ENCODE data around the gene ATP10D. TPM values are rescaled to one million over a fixed set of nuclear protein-coding genes. Genes with fewer than 3 reads are reported as not detected.

The ATP10D gene
- total and polyA plus RNA-seq, 5 donors from 2014 or later: 1.6 to 3.7 (median 2.9) TPM

GRCh38 chr4:47567511-47567910 is 82.4 kb downstream of the ATP10D start:
- H3K9me3 Mint-ChIP-seq: no peaks in the 10 kb centered on the region
- no peak for DNase-seq
- ATAC-seq (ENCODE audit: low read depth in 2 of 2): no peak
- H3K36me3 Mint-ChIP-seq: peaks cover 4% of the 10 kb centered on the region
- peaks cover 0 to 2% (median under 1%) of the 10 kb centered on the region in 4 donors for H3K4me1 Mint-ChIP-seq
- Histone ChIP-seq H3K4me3 (ENCODE audit: low read depth, low read length) (no peak overlapping the region), H3K9me3 (ENCODE audit: control insufficient read depth in 2 of 2, low read length in 2 of 2) (no peaks in the 10 kb centered on the region), H3K4me1 (ENCODE audit: control insufficient read depth, insufficient read depth, low read length, poor library complexity, severe bottlenecking) (no peaks in the 10 kb centered on the region), H3K27me3 (ENCODE audit: control insufficient read depth, insufficient read depth, low read length) (no peaks in the 10 kb centered on the region), H3K36me3 (ENCODE audit: control insufficient read depth, insufficient read depth, low read length) (no peaks in the 10 kb centered on the region), H3K27ac (ENCODE audit: insufficient read depth, low read length, poor library complexity, severe bottlenecking) (no peak overlapping the region)
- no peaks in the 10 kb centered on the region for H3K27me3 Mint-ChIP-seq
- H3K4me3 Mint-ChIP-seq: no peak overlapping the region
- no peak overlapping the region for H3K27ac Mint-ChIP-seq

GRCh38 chr4:47570816-47571215 is 85.7 kb downstream of the ATP10D start:
- Mint-ChIP-seq H3K27me3 (no peaks in the 10 kb centered on the region), H3K27ac (no peak overlapping the region), H3K36me3 (peaks cover 4% of the 10 kb centered on the region), H3K4me1 (no peaks in the 10 kb centered on the region), H3K9me3 (no peaks in the 10 kb centered on the region), H3K4me3 (no peak overlapping the region)
- no peak overlapping the region for H3K27ac ChIP-seq (ENCODE audit: insufficient read depth, low read length, poor library complexity, severe bottlenecking)
- ATAC-seq (ENCODE audit: low read depth in 2 of 2) (no peak), DNase-seq (no peak)
- H3K27me3 ChIP-seq (ENCODE audit: control insufficient read depth, insufficient read depth, low read length): no peaks in the 10 kb centered on the region
- H3K36me3 ChIP-seq (ENCODE audit: control insufficient read depth, insufficient read depth, low read length): no peaks in the 10 kb centered on the region
- no peaks in the 10 kb centered on the region for H3K9me3 ChIP-seq (ENCODE audit: control insufficient read depth in 2 of 2, low read length in 2 of 2)
- H3K4me1 ChIP-seq (ENCODE audit: control insufficient read depth, insufficient read depth, low read length, poor library complexity, severe bottlenecking): no peaks in the 10 kb centered on the region
- H3K4me3 ChIP-seq (ENCODE audit: low read depth, low read length): no peak overlapping the region

DNA sequence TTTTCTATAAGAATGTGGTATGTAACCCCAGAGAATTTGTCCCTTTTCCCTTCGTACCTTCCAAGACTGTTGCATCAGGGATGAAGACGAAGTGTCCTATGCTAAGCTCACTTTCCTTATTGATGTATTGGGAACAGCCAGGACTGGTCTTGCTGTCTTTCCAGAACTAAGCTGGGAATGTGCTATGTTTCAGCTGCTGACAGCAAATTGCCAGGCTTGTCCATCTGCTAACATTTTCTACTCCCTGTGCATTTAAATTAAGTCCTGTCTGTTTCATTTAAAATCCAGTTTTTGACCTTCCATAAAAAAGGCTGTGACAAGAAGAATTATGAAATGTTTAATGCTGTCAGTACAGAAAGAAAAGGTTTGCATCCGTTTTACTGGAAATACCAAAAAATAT is 87.9 kb downstream of the ATP10D start:
- Histone ChIP-seq H3K4me3 (ENCODE audit: low read depth, low read length) (no peak overlapping the region), H3K9me3 (ENCODE audit: control insufficient read depth in 2 of 2, low read length in 2 of 2) (no peaks in the 10 kb centered on the region), H3K36me3 (ENCODE audit: control insufficient read depth, insufficient read depth, low read length) (no peaks in the 10 kb centered on the region), H3K27me3 (ENCODE audit: control insufficient read depth, insufficient read depth, low read length) (no peaks in the 10 kb centered on the region), H3K4me1 (ENCODE audit: control insufficient read depth, insufficient read depth, low read length, poor library complexity, severe bottlenecking) (no peaks in the 10 kb centered on the region), H3K27ac (ENCODE audit: insufficient read depth, low read length, poor library complexity, severe bottlenecking) (no peak overlapping the region)
- Mint-ChIP-seq H3K36me3 (peaks cover 7% of the 10 kb centered on the region), H3K27me3 (no peaks in the 10 kb centered on the region), H3K9me3 (no peaks in the 10 kb centered on the region), H3K4me1 (no peaks in the 10 kb centered on the region), H3K4me3 (no peak overlapping the region), H3K27ac (no peak overlapping the region)
- ATAC-seq (ENCODE audit: low read depth in 2 of 2) (no peak), DNase-seq (no peak)

DNA sequence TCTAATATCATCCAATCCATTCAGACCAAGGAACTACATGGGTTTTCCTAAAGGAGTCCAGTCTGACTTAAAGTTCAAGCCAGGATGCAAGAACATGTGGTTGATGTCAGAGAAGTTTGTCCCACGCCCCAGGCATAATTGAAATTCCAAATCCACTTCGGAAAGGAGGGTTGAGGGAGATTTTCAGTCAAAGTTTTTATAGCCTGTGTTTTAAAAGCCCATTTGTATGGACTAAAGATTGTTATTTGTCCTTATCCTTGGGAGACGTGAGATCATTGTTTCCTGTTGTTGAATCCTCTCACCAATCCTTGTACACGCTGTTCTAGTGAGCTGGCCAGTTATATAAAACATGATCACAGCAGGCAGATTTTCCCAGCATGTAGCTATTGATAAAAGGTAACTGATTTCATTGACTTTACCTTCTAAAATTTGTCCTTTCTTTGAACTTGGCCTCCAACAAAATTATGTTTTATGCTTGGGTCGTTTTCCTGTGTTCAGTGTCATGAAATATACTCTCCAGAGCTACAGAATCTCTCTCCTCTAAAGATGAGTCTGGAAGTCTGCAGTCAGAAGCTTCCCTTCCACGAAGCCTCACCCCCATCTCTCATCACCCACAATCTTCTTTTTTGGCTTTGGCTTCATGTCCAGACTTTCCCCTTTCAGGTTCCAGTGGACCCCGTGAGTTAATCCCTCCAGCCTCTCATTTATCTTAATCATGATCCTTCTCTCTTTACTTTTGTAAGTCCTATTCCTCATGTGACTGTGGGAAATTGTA is 92.9 kb downstream of the ATP10D start:
- Histone ChIP-seq H3K4me3 (ENCODE audit: low read depth, low read length) (no peak overlapping the region), H3K27me3 (ENCODE audit: control insufficient read depth, insufficient read depth, low read length) (no peaks in the 10 kb centered on the region), H3K27ac (ENCODE audit: insufficient read depth, low read length, poor library complexity, severe bottlenecking) (no peak overlapping the region), H3K9me3 (ENCODE audit: control insufficient read depth in 2 of 2, low read length in 2 of 2) (no peaks in the 10 kb centered on the region), H3K4me1 (ENCODE audit: control insufficient read depth, insufficient read depth, low read length, poor library complexity, severe bottlenecking) (no peaks in the 10 kb centered on the region), H3K36me3 (ENCODE audit: control insufficient read depth, insufficient read depth, low read length) (no peaks in the 10 kb centered on the region)
- no peaks in the 10 kb centered on the region for H3K4me1 Mint-ChIP-seq
- no peaks in the 10 kb centered on the region for H3K9me3 Mint-ChIP-seq
- peaks cover 16% of the 10 kb centered on the region for H3K36me3 Mint-ChIP-seq
- no peak overlapping the region for H3K27ac Mint-ChIP-seq
- no peak for ATAC-seq (ENCODE audit: low read depth in 2 of 2)
- H3K4me3 Mint-ChIP-seq: no peak overlapping the region
- H3K27me3 Mint-ChIP-seq: no peaks in the 10 kb centered on the region
- DNase-seq: no peak

DNA sequence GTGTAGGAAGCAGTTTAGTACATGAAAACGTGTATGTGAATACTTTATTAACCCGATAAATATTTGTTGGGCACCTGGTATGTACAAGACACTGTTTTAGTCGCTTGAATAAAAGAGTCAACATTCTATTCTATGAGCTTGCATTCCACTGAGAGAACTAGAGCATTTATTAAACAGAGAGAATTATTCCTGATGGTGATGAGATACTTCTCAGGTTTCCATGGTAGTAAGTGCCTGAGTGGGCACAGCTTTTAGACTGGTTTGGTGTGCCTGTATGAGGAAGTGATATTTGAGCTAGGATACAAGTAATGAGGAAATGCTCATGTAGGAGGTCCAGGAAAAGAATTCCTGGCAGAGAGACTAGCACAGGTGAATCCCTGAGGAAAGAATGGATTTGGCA is 94.2 kb downstream of the ATP10D start:
- Mint-ChIP-seq H3K36me3 (peaks cover 16% of the 10 kb centered on the region), H3K4me1 (no peaks in the 10 kb centered on the region), H3K9me3 (no peaks in the 10 kb centered on the region), H3K4me3 (no peak overlapping the region), H3K27ac (no peak overlapping the region), H3K27me3 (no peaks in the 10 kb centered on the region)
- Histone ChIP-seq H3K36me3 (ENCODE audit: control insufficient read depth, insufficient read depth, low read length) (no peaks in the 10 kb centered on the region), H3K9me3 (ENCODE audit: control insufficient read depth in 2 of 2, low read length in 2 of 2) (no peaks in the 10 kb centered on the region), H3K4me1 (ENCODE audit: control insufficient read depth, insufficient read depth, low read length, poor library complexity, severe bottlenecking) (no peaks in the 10 kb centered on the region), H3K27me3 (ENCODE audit: control insufficient read depth, insufficient read depth, low read length) (no peaks in the 10 kb centered on the region), H3K4me3 (ENCODE audit: low read depth, low read length) (no peak overlapping the region), H3K27ac (ENCODE audit: insufficient read depth, low read length, poor library complexity, severe bottlenecking) (no peak overlapping the region)
- ATAC-seq (ENCODE audit: low read depth in 2 of 2) (no peak), DNase-seq (no peak)

DNA sequence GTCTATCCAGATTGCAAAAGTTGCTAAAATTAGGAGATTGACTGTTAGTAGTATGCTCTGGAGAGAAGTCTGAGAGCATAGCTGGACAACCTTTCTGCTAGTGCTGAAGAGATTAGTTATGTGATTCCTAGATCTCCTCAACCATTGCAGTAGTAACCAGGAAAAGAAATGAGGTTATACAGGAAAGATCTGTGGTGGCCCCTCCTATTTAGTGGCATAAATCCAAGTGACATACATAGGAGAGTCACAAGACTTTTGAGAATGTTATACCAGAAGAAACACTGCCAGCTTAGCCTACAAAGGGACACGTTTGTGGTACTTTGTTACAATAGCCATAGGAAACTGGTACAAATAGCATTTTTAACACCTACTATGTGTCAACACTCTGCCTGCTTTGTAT is 105.2 kb downstream of the ATP10D start:
- Histone ChIP-seq H3K27me3 (ENCODE audit: control insufficient read depth, insufficient read depth, low read length) (no peaks in the 10 kb centered on the region), H3K9me3 (ENCODE audit: control insufficient read depth in 2 of 2, low read length in 2 of 2) (no peaks in the 10 kb centered on the region), H3K4me3 (ENCODE audit: low read depth, low read length) (no peak overlapping the region), H3K4me1 (ENCODE audit: control insufficient read depth, insufficient read depth, low read length, poor library complexity, severe bottlenecking) (no peaks in the 10 kb centered on the region), H3K36me3 (ENCODE audit: control insufficient read depth, insufficient read depth, low read length) (peaks cover 2% of the 10 kb centered on the region), H3K27ac (ENCODE audit: insufficient read depth, low read length, poor library complexity, severe bottlenecking) (no peak overlapping the region)
- no peak for ATAC-seq (ENCODE audit: low read depth in 2 of 2)
- peaks cover 0 to 11% (median 1%) of the 10 kb centered on the region in 7 donors for H3K9me3 Mint-ChIP-seq
- no peak overlapping the region for H3K4me3 Mint-ChIP-seq
- peaks cover 15% of the 10 kb centered on the region for H3K36me3 Mint-ChIP-seq
- no peaks in the 10 kb centered on the region for H3K27me3 Mint-ChIP-seq
- DNase-seq: no peak
- no peak overlapping the region for H3K27ac Mint-ChIP-seq
- H3K4me1 Mint-ChIP-seq: no peaks in the 10 kb centered on the region

GRCh38 chr4:47597696-47598095 is 112.6 kb downstream of the ATP10D start:
- Mint-ChIP-seq H3K36me3 (no peaks in the 10 kb centered on the region), H3K4me3 (no peak overlapping the region), H3K4me1 (no peaks in the 10 kb centered on the region), H3K27ac (no peak overlapping the region), H3K27me3 (peaks cover 5% of the 10 kb centered on the region), H3K9me3 (peaks cover 0 to 5% (median 0%) of the 10 kb centered on the region in 7 donors)
- no peaks in the 10 kb centered on the region for H3K36me3 ChIP-seq (ENCODE audit: control insufficient read depth, insufficient read depth, low read length)
- no peaks in the 10 kb centered on the region for H3K27me3 ChIP-seq (ENCODE audit: control insufficient read depth, insufficient read depth, low read length)
- H3K4me1 ChIP-seq (ENCODE audit: control insufficient read depth, insufficient read depth, low read length, poor library complexity, severe bottlenecking): no peaks in the 10 kb centered on the region
- no peak overlapping the region for H3K4me3 ChIP-seq (ENCODE audit: low read depth, low read length)
- H3K27ac ChIP-seq (ENCODE audit: insufficient read depth, low read length, poor library complexity, severe bottlenecking): no peak overlapping the region
- DNase-seq: no peak
- H3K9me3 ChIP-seq (ENCODE audit: control insufficient read depth in 2 of 2, low read length in 2 of 2): no peaks in the 10 kb centered on the region
- no peak for ATAC-seq (ENCODE audit: low read depth in 2 of 2)

GRCh38 chr4:47598320-47598719 is 113.2 kb downstream of the ATP10D start:
- ATAC-seq (ENCODE audit: low read depth in 2 of 2) (no peak), DNase-seq (no peak)
- H3K27me3 Mint-ChIP-seq: peaks cover 5% of the 10 kb centered on the region
- no peak overlapping the region for H3K4me3 Mint-ChIP-seq
- Histone ChIP-seq H3K9me3 (ENCODE audit: control insufficient read depth in 2 of 2, low read length in 2 of 2) (no peaks in the 10 kb centered on the region), H3K27me3 (ENCODE audit: control insufficient read depth, insufficient read depth, low read length) (no peaks in the 10 kb centered on the region), H3K4me1 (ENCODE audit: control insufficient read depth, insufficient read depth, low read length, poor library complexity, severe bottlenecking) (no peaks in the 10 kb centered on the region), H3K27ac (ENCODE audit: insufficient read depth, low read length, poor library complexity, severe bottlenecking) (no peak overlapping the region), H3K4me3 (ENCODE audit: low read depth, low read length) (no peak overlapping the region), H3K36me3 (ENCODE audit: control insufficient read depth, insufficient read depth, low read length) (no peaks in the 10 kb centered on the region)
- peaks cover 0 to 5% (median 0%) of the 10 kb centered on the region in 7 donors for H3K9me3 Mint-ChIP-seq
- H3K36me3 Mint-ChIP-seq: no peaks in the 10 kb centered on the region
- H3K27ac Mint-ChIP-seq: no peak overlapping the region
- no peaks in the 10 kb centered on the region for H3K4me1 Mint-ChIP-seq
